HEK293T (cell line): Measurements from ENCODE around the gene PADI6.

Experiments used
- ARNT ChIP-seq: fragments of 450-650 bp; IDR thresholded peaks from 2 replicates; pipeline ENCODE4 v1.6.1; 2017; ENCODE audit warnings: mild to moderate bottlenecking
- BHLHE40 ChIP-seq: fragments of 450-650 bp; IDR thresholded peaks from 2 replicates; pipeline ENCODE4 v1.6.1; 2016; ENCODE audit warnings: mild to moderate bottlenecking, moderate library complexity, borderline replicate concordance
- CTBP1 ChIP-seq: fragments of 450-650 bp; IDR thresholded peaks from 2 replicates; pipeline ENCODE4 v1.6.1; 2016; ENCODE audit warnings: borderline replicate concordance
- ELF4 ChIP-seq: fragments of 450-650 bp; IDR thresholded peaks from 2 replicates; pipeline ENCODE4 v1.6.1; 2017; ENCODE audit warnings: antibody characterized with exemption
- L3MBTL2 ChIP-seq: fragments of 450-650 bp; conservative IDR thresholded peaks from 2 replicates; pipeline ENCODE4 v1.6.1; 2016; ENCODE audit warnings: mild to moderate bottlenecking
- LEF1 ChIP-seq: fragments of 450-650 bp; IDR thresholded peaks from 2 replicates; pipeline ENCODE4 v1.6.1; 2017; ENCODE audit warnings: mild to moderate bottlenecking, borderline replicate concordance
- SP1 ChIP-seq: fragments of 450-650 bp; IDR thresholded peaks from 2 replicates; pipeline ENCODE4 v1.6.1; 2017
- SUZ12 ChIP-seq: fragments of 450-650 bp; IDR thresholded peaks from 2 replicates; pipeline ENCODE4 v1.6.1; 2016; ENCODE audit warnings: mild to moderate bottlenecking
- TF ChIP-seq, protein P1 (sequence below): fragments of 450-650 bp; IDR thresholded peaks from 2 replicates; pipeline ENCODE4 v1.6.1; 2016

DNA sequence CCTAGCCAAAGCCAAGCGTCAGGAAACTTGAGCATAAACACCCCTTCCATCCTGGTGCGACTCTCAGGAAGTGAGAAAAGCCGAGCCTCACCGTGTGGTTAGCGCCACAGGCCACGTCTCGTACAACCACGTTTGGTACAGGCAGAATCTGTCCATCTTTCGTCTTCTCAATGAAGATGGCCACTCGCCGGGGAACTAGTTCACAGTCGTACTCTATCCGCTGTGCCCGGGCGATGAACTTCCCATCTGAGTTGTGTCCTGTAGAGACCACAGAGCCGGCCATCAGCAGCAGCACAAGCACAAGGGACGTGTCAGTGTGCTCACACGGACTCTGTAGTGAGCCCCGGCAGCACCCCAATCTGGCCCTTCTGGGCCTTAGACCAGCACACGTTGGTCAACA is 44.4 kb downstream of the PADI6 start:
- TF ChIP-seq CTBP1, result no peak
- TF ChIP-seq L3MBTL2, result no peak
- no peak for TF ChIP-seq BHLHE40
- TF ChIP-seq ARNT, result no peak
- TF ChIP-seq, protein P1, sequence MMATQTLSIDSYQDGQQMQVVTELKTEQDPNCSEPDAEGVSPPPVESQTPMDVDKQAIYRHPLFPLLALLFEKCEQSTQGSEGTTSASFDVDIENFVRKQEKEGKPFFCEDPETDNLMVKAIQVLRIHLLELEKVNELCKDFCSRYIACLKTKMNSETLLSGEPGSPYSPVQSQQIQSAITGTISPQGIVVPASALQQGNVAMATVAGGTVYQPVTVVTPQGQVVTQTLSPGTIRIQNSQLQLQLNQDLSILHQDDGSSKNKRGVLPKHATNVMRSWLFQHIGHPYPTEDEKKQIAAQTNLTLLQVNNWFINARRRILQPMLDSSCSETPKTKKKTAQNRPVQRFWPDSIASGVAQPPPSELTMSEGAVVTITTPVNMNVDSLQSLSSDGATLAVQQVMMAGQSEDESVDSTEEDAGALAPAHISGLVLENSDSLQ, result no peak
- TF ChIP-seq SP1, result no peak
- no peak for TF ChIP-seq ELF4
- TF ChIP-seq SUZ12, result no peak
- no peak for TF ChIP-seq LEF1
